Neural cell (in vitro differentiated cells): Measurements from ENCODE around the gene P3H3. TPM values are rescaled to one million over a fixed set of nuclear protein-coding genes. Genes with fewer than 3 reads are reported as not detected.

Experiments
- H2AFZ ChIP-seq: fragments of 200-600, 300-800 bp; sonication (generic), shearing (Covaris generic); 2 replicates; pipeline ENCODE4 v1.6.0; 2014; ENCODE audit warnings: low read depth, mild to moderate bottlenecking, antibody characterized with exemption, low read length, moderate library complexity
- H3F3A ChIP-seq: fragments of 200-600 bp; shearing (Covaris generic); 2 replicates; pipeline ENCODE4 v1.6.1; 2016; ENCODE audit warnings: mild to moderate bottlenecking, moderate library complexity, mixed read lengths, antibody characterized with exemption, low read length; ENCODE audit not compliant: insufficient read depth, poor library complexity, severe bottlenecking
- H3K27ac ChIP-seq: fragments of 200-600, 300-800 bp; sonication (generic), shearing (Covaris generic); 2 replicates; pipeline ENCODE4 v1.5.1; 2014; ENCODE audit warnings: mild to moderate bottlenecking, low read length, moderate library complexity
- H3K27me3 ChIP-seq: fragments of 300-800, 200-600 bp; sonication (generic), shearing (Covaris generic); 2 replicates; pipeline ENCODE4 v1.6.0; 2014; ENCODE audit warnings: mild to moderate bottlenecking, low read depth, low read length, moderate library complexity; ENCODE audit not compliant: insufficient read depth
- H3K36me3 ChIP-seq: fragments of 300-800, 200-600 bp; sonication (generic), shearing (Covaris generic); 2 replicates; pipeline ENCODE4 v1.5.1; 2014; ENCODE audit warnings: mild to moderate bottlenecking, antibody characterized with exemption, low read length, moderate library complexity; ENCODE audit not compliant: insufficient read depth
- H3K4me2 ChIP-seq: fragments of 300-800, 200-600 bp; sonication (generic), shearing (Covaris generic); 2 replicates; pipeline ENCODE4 v1.6.0; 2014; ENCODE audit warnings: mild to moderate bottlenecking, low read length
- H3K4me3 ChIP-seq: fragments of 300-800, 200-600 bp; sonication (generic), shearing (Covaris generic); 2 replicates; pipeline ENCODE4 v1.5.1; 2014; ENCODE audit warnings: mild to moderate bottlenecking, low read length, moderate library complexity
- H3K79me2 ChIP-seq: fragments of 200-600 bp; shearing (Covaris generic); replicated peaks from 2 replicates; pipeline ENCODE4 v1.6.0; 2014; ENCODE audit warnings: mild to moderate bottlenecking, low read length, moderate library complexity; ENCODE audit not compliant: insufficient read depth
- H3K9ac ChIP-seq: fragments of 300-800, 200-600 bp; sonication (generic), shearing (Covaris generic); 2 replicates; pipeline ENCODE4 v1.6.1; 2016; ENCODE audit warnings: mild to moderate bottlenecking, low read length, mixed read lengths
- H3K9me2 ChIP-seq: fragments of 200-600 bp; shearing (Covaris generic); 2 replicates; pipeline ENCODE4 v1.6.1; 2016; ENCODE audit warnings: mild to moderate bottlenecking, low read length, mixed read lengths; ENCODE audit not compliant: insufficient read depth
- H3K9me3 ChIP-seq: fragments of 200-600, 300-800 bp; sonication (generic), shearing (Covaris generic); 2 replicates; pipeline ENCODE4 v1.6.1; 2016; ENCODE audit warnings: mild to moderate bottlenecking, mixed run types, low read length, moderate library complexity, mixed read lengths
- H4K20me1 ChIP-seq: fragments of 200-600 bp; shearing (Covaris generic); 2 replicates; pipeline ENCODE4 v1.6.1; 2016; ENCODE audit warnings: mild to moderate bottlenecking, mixed run types; ENCODE audit not compliant: insufficient read depth
- EP300 ChIP-seq: fragments of 450-650 bp; conservative IDR thresholded peaks from 2 replicates; pipeline ENCODE4 v1.6.1; 2014; ENCODE audit warnings: antibody characterized with exemption, mild to moderate bottlenecking, moderate library complexity; ENCODE audit not compliant: poor library complexity, severe bottlenecking
- EZH2 ChIP-seq: fragments of 200-600, 300-800 bp; shearing (Covaris generic), sonication (generic); IDR thresholded peaks from 2 replicates; pipeline ENCODE4 v1.6.1; 2014; ENCODE audit warnings: antibody characterized with exemption, low read length, borderline replicate concordance, mild to moderate bottlenecking; ENCODE audit not compliant: insufficient read depth, poor library complexity, severe bottlenecking
- MXI1 ChIP-seq: fragments of 450-650 bp; conservative IDR thresholded peaks from 2 replicates; pipeline ENCODE4 v1.6.1; 2014; ENCODE audit warnings: antibody characterized with exemption, mild to moderate bottlenecking; ENCODE audit not compliant: poor library complexity, severe bottlenecking
- POLR2AphosphoS5 ChIP-seq: IDR thresholded peaks from 2 replicates; pipeline ENCODE4 v1.6.1; 2012
- RAD21 ChIP-seq: fragments of 450-650 bp; conservative IDR thresholded peaks from 2 replicates; pipeline ENCODE4 v1.6.1; 2014; ENCODE audit warnings: antibody characterized with exemption, mild to moderate bottlenecking, moderate library complexity
- SMC3 ChIP-seq: fragments of 450-650 bp; conservative IDR thresholded peaks from 2 replicates; pipeline ENCODE4 v1.6.1; 2014; ENCODE audit warnings: antibody characterized with exemption, mild to moderate bottlenecking, moderate library complexity; ENCODE audit not compliant: poor library complexity
- TAF1 ChIP-seq: IDR thresholded peaks from 2 replicates; pipeline ENCODE4 v1.6.1; 2012; ENCODE audit warnings: low read depth
- polyA plus RNA-seq: library from polyadenylated mRNA; depleted of rRNA; stranded (reverse); fragments of >200 nt; gene quantifications from 2 replicates; pipeline ENCODE4 v1.2.3, GENCODE V29; 2014
- TF ChIP-seq, protein P1 (sequence below): fragments of 450-650 bp; IDR thresholded peaks from 2 replicates; pipeline ENCODE4 v1.5.1; 2014; ENCODE audit warnings: antibody characterized with exemption, mild to moderate bottlenecking, moderate library complexity; ENCODE audit not compliant: poor library complexity, severe bottlenecking
- TF ChIP-seq, protein P2 (sequence below): IDR thresholded peaks from 2 replicates; pipeline ENCODE4 v1.6.1; 2012; ENCODE audit warnings: borderline replicate concordance

P3H3 gene
- polyA plus RNA-seq, 1 donor from 2014 or later, result 58.9 TPM

- no peaks in the 10 kb centered on the region for H3F3A ChIP-seq
- H2AFZ ChIP-seq, result no peak overlapping the region
- TF ChIP-seq MXI1 (no peak), EP300 (no peak), SMC3 (no peak)
- TF ChIP-seq, protein P1, sequence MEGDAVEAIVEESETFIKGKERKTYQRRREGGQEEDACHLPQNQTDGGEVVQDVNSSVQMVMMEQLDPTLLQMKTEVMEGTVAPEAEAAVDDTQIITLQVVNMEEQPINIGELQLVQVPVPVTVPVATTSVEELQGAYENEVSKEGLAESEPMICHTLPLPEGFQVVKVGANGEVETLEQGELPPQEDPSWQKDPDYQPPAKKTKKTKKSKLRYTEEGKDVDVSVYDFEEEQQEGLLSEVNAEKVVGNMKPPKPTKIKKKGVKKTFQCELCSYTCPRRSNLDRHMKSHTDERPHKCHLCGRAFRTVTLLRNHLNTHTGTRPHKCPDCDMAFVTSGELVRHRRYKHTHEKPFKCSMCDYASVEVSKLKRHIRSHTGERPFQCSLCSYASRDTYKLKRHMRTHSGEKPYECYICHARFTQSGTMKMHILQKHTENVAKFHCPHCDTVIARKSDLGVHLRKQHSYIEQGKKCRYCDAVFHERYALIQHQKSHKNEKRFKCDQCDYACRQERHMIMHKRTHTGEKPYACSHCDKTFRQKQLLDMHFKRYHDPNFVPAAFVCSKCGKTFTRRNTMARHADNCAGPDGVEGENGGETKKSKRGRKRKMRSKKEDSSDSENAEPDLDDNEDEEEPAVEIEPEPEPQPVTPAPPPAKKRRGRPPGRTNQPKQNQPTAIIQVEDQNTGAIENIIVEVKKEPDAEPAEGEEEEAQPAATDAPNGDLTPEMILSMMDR, result no peak
- H3K4me3 ChIP-seq, result no peak overlapping the region
- no peaks in the 10 kb centered on the region for H3K36me3 ChIP-seq
- peaks cover 8% of the 10 kb centered on the region for H3K79me2 ChIP-seq
- H3K27ac ChIP-seq, result no peak overlapping the region
- H3K9me2 ChIP-seq, result no peaks in the 10 kb centered on the region
- no peak overlapping the region for H3K9ac ChIP-seq
- no peak overlapping the region for H3K4me2 ChIP-seq
- no peaks in the 10 kb centered on the region for H3K9me3 ChIP-seq
- H4K20me1 ChIP-seq, result no peaks in the 10 kb centered on the region
- no peaks in the 10 kb centered on the region for H3K27me3 ChIP-seq
These were observed 19.5 kb downstream of the P3H3 start for GRCh38 chr12:6847676-6848075.

GRCh38 chr12:6849427-6849826 lies 21.2 kb downstream of the P3H3 start:
- TF ChIP-seq POLR2AphosphoS5, result no peak
- H3K9me3 ChIP-seq, result no peaks in the 10 kb centered on the region
- H2AFZ ChIP-seq, result no peak overlapping the region
- no peak overlapping the region for H3K27ac ChIP-seq
- no peaks in the 10 kb centered on the region for H3K9me2 ChIP-seq
- H4K20me1 ChIP-seq, result no peaks in the 10 kb centered on the region
- no peak overlapping the region for H3K4me3 ChIP-seq
- peaks cover 21% of the 10 kb centered on the region for H3K79me2 ChIP-seq
- no peaks in the 10 kb centered on the region for H3K27me3 ChIP-seq
- H3K36me3 ChIP-seq, result no peaks in the 10 kb centered on the region
- H3F3A ChIP-seq, result peaks cover 5% of the 10 kb centered on the region
- no peak overlapping the region for H3K4me2 ChIP-seq
- no peak overlapping the region for H3K9ac ChIP-seq

DNA sequence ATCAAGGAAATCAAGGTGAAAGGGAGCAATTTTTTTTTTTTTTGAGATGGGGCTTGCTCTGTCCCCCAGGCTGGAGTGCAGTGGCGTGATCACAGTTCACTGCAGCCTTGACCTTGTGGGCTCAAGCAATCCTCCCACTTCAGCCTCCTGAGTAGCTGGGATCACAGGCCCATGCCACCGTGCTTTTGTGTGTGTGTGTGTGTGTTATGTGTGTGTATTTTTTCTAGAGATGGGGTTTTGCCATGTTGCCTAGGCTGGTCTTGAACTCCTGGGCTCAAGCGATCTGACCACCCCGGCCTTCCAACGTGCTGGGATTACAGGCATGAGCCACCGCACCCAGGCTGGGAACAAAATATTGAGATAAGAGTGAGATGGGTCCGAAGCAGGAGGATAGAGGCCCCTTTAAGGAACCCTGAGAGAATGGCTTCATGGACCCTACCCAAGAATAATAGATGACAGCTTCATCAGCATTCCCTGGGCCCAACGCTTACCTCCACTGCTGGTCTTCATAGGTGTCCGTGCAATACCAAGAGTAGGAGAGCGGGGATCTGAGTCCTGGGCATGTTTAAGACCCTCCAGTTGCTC lies 21.9 kb downstream of the P3H3 start:
- H4K20me1 ChIP-seq, result no peaks in the 10 kb centered on the region
- H3K36me3 ChIP-seq, result no peaks in the 10 kb centered on the region
- peaks cover 5% of the 10 kb centered on the region for H3F3A ChIP-seq
- no peak for TF ChIP-seq POLR2AphosphoS5
- TF ChIP-seq, protein P1, result no peak
- no peak for TF ChIP-seq SMC3
- no peak for TF ChIP-seq EP300
- TF ChIP-seq EZH2, result no peak
- no peak for TF ChIP-seq TAF1
- TF ChIP-seq, protein P2, sequence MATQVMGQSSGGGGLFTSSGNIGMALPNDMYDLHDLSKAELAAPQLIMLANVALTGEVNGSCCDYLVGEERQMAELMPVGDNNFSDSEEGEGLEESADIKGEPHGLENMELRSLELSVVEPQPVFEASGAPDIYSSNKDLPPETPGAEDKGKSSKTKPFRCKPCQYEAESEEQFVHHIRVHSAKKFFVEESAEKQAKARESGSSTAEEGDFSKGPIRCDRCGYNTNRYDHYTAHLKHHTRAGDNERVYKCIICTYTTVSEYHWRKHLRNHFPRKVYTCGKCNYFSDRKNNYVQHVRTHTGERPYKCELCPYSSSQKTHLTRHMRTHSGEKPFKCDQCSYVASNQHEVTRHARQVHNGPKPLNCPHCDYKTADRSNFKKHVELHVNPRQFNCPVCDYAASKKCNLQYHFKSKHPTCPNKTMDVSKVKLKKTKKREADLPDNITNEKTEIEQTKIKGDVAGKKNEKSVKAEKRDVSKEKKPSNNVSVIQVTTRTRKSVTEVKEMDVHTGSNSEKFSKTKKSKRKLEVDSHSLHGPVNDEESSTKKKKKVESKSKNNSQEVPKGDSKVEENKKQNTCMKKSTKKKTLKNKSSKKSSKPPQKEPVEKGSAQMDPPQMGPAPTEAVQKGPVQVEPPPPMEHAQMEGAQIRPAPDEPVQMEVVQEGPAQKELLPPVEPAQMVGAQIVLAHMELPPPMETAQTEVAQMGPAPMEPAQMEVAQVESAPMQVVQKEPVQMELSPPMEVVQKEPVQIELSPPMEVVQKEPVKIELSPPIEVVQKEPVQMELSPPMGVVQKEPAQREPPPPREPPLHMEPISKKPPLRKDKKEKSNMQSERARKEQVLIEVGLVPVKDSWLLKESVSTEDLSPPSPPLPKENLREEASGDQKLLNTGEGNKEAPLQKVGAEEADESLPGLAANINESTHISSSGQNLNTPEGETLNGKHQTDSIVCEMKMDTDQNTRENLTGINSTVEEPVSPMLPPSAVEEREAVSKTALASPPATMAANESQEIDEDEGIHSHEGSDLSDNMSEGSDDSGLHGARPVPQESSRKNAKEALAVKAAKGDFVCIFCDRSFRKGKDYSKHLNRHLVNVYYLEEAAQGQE, result no peak
- no peak for TF ChIP-seq RAD21
- TF ChIP-seq MXI1, result no peak
- H2AFZ ChIP-seq, result no peak overlapping the region
- H3K79me2 ChIP-seq, result peaks cover 27% of the 10 kb centered on the region
- no peak overlapping the region for H3K4me2 ChIP-seq
- no peaks in the 10 kb centered on the region for H3K9me3 ChIP-seq
- H3K4me3 ChIP-seq, result no peak overlapping the region
- H3K9me2 ChIP-seq, result no peaks in the 10 kb centered on the region
- H3K9ac ChIP-seq, result no peak overlapping the region
- no peaks in the 10 kb centered on the region for H3K27me3 ChIP-seq
- H3K27ac ChIP-seq, result no peak overlapping the region
